ENCODE results near the gene CYGB.

CYGB gene

DNA sequence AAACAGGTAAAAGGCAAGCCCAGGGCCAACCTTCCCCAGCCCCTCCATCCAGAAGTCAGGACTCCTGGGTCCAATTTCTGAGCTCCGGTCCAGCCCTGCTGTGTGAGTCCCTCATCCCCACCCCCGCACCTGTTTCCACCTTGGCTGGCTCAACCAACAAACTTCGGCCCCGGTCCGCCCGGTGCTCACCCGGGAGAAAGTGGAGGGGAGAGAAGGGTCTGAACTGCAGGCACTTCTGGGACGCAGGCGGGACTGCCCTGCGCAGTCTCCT, 36.8 kb downstream of the CYGB start:
- DNase-seq (ENCODE audit: low spot score), result no peak

DNA sequence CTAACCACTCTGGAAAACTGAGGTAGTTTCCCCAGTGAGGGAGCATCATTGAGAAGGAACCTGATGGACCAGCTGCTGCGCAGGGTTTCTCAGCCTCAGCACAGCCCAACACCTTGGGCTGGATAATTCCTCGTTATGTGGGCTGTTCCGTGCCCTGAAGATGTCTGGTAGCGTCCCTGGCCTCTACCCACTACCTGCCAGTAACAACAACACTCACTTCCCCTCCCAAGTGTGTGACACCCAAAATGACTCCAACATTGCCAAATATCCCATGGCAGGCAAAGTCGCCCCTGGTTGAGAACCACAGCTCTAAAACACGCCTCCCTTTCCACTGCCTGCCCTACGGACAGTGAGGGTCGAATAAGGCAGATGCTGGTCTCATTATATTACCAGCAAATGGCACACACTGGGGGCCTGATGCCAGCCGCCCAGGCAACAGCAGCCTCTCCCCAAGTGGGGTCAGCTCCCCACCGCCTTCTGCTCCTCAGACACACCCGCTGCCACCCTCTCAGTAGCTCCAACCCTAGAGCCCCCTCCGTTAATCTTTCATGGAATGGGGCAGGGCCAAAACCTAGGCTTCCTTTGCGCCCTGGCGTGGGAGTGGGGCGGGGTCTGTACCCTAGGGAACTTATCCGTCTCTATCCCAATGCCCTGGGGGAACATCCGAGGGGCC, 37.3 kb downstream of the CYGB start:
- DNase-seq (ENCODE audit: low spot score), result no peak

DNA sequence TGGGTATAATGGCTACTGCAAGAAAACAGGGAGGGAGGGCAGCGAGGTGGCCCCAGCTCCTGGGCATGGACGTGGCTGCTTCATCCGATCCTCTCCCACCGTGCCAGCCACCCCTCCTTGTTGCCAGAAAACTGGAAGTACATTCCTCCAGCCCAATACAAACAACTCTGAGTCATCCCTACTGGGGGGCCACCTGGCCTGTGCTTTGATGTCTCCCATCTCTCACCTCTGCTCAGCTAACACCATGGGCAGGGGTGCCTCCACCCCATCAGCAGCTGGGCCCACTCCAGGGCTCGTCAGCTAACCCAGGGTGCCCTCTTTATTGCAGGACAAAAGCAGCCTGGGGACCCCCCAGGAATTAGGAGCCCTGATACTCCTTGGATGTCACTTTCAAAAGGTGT, 38.2 kb downstream of the CYGB start:
- DNase-seq (ENCODE audit: low spot score), result no peak

DNA sequence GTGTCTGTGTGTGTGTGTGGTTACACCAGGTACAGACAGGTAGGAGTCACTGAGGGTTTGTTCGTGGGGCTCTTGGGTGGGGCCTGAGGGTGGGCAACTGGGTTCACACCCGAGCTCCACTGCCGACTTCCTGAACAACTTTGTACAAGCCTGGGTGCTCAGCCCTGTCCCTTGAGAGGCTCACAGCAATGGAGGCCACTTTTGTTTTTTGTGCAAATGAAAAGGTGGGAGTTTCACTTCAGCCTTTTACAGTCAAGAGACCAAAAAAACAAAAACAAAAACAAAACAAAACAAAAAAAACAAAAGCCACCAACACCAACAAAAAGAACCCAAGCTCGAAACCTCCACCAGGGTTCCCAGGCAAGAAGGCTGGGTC, 38.6 kb downstream of the CYGB start:
- no peak for DNase-seq (ENCODE audit: low spot score)

DNA sequence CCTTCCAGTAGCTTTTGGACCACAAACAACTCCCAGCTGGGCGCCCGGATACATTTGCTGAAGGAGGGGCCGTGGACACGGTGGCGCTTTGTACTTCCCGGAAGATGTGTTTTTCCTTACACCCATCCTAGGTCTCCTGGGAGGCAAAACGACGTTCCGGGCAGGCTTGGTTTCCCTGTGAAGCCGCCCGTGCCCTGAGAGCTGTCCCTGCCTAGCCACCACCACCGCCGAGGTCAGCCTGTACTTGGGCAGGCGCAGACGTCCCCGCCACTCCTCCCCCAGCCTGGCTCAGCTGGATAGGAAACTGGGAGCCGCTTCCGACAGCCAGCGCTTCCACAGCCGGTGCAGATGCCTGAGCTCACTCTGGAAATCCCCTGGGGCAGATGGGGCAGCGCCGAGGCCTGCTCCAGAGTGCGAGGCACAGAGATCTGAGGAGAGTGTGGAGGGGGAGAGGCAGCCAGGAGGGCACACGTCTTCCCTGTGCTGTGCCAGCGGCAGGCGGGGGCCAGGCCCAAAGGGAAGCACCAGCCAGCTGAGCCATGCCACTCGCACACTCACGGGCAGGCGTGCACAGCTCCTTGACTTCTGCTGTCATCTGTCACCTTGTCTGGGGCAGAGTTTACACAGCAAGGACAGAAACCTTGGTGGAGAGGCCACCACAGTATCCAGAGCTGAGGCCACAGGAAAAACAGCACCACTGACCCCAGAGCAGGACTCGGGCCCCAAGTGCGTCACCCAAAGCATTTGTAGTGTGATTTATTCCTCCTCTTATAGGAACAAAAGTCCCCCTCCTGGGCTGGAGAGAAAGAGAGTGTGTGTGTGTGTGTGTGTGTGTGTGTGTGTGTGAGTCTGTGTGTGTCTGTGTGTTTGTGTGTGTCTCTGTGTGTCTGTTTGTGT, 39.3 kb downstream of the CYGB start:
- DNase-seq (ENCODE audit: low spot score), result no peak

DNA sequence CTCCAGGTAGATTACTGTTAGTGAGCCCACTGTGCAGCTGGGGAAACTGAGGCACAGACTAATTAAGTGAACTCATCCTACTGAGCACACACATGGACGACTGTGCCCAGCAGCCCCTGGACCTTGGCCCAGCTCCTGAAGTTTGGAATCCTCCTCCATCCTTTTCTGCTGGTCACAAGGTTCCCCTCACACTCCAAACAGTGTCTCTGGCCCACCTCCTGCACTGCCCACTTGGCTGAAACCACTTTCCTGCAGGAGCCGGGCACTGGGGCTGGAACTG, 39.9 kb downstream of the CYGB start:
- DNase-seq (ENCODE audit: low spot score), result no peak

DNA sequence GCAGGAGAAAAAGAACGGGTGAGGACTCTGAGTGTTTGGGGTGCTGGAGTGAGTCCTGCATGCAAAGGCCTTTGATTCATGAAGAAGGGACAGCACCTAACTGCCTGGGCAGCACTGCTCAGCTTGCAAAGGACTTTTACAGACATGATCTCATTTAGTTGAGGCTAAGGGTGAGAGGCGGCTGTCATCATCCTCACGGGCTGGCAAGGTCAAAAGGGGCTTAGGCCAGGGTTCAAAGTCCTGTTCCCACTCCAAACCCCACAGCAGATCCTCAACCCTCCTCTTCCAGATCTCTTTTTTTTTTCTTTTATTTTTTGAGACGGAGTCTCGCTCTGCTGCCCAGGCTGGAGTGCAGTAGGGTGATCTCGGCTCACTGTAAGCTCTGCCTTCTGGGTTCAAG, 41.0 kb downstream of the CYGB start:
- DNase-seq (ENCODE audit: low spot score), result no peak

DNA sequence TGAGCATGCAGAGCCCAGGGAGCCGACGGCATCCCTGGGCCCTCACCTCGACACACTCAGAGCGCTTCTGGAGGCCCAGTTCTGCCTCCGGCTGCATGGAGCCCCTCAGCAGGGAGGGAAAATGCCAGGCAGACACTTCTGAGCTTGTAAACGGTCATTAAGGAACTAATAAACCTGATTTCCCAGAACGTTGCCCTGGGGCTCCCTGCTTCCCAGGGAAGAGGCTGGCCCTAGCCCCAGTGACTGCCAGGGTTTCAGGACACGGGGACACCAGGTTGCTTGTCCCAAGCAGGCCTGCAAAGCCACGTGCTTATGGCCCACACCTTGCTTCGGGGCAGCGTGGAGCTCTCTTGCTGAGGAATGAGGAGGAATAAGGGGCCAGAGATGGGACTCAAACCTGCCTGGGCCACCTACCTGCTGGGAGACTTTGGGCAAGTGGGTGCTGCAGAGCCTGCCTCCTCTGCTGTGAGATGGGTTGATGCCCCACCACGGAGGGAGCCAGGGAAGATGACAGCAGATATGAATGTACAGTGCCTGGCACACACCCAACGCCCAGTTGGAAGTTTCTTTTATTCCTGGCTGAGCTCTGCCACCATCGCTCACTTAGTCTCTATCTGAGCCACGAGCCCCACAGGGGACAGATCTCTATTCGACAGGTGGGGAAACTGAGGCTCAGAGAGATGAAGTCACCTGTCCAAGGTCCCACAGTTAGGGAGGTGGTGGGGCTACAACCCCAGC, 41.7 kb downstream of the CYGB start:
- no peak for DNase-seq (ENCODE audit: low spot score)

DNA sequence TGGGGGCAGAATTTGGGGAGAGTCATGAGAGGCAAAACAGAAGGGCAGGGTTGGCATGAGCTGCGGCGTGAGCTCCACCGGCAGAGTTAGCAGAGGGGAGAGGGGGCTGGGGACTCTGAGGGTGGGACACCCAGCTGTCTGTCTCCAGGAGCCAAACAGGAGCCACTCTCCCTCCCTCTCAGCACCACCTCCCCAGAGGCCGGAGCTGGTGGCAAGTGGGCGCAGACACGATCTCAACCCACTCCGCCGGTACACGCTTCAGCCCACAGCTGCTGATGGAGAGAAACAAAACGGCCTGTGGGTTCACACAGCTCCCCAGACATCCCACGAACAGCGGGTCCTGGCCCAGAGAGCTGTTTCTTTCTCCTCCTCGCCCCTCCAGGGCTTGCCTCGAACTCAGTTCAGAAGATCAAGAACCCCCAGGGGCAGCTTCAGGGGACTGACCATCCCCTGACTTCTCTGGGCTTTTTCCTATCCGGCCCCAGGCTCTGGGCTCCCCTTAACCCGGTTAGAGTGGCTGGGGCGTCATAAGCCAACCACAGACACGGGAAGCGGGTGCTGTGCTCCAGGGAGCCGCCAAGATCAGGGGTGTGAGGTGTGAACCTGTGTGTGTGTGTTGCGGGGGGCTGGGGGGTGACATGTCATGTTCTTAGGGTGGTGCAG, 43.9 kb downstream of the CYGB start:
- DNase-seq (ENCODE audit: low spot score), result no peak

DNA sequence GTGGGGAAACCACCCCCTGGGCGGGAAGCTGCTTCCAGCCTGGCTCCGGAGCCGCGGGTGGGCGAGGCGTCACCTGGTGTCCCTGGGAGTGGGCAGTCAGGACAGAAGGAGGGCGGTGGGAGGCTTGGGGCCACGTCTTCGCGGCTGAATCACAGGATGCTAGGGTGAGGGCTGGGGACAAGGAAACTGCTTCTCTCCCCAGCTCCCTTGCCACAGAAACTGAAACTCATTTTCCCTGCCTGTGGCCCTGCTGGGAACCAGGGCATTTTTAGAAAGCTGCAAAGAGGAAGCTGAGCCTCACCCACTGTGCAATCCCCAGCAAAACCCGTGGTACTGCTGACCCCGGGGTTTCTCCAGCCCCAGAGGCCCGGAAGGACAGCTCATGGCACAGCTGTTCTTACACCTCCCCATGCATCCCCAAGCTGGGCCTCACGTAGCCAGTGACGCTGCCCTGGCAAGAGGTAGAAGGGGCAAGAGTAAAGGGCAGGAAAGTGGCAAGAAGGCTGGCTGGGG, 44.5 kb downstream of the CYGB start:
- DNase-seq (ENCODE audit: low spot score), result no peak

DNA sequence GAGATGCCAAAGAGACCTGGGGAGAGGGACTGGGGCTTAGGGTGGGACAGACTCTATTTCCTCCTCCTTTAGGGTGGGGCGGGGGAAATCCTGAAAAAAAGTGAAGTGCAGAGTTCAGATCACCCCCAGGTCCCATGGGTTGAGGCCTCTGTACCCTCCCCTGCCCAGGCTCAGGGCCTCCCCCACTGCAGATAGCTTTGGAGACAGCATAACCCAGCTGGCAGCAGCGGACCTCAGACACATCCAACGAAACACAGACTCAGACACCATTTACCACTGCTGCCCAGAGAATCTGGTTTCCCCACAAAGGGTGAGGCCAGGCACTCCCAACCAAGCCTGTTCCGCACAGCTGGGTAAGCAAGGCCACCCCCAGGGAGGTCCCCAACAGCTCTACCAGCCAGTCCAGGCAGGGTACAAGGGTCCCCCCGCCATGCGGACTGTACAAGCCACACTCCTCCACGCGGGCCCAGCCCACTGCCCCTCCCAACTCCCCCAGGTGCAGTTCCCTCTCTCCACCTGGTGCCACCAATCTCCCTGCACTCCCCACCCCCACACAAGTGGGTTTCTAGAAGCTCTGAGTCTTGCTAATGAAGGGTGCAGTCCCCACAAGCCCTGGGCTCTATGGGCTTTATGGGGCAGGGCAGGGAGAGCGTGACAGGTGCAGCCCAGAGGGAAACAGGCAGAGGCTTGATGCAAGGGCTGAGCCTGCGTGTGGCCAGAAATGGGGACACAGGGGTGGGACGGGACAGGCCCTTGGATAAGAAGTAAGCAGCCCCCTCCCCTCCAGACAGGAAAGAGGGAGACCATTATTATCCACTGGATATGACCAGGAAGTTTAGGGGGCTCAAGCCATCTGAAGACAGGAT, 45.2 kb downstream of the CYGB start:
- no peak for DNase-seq (ENCODE audit: low spot score)

DNA sequence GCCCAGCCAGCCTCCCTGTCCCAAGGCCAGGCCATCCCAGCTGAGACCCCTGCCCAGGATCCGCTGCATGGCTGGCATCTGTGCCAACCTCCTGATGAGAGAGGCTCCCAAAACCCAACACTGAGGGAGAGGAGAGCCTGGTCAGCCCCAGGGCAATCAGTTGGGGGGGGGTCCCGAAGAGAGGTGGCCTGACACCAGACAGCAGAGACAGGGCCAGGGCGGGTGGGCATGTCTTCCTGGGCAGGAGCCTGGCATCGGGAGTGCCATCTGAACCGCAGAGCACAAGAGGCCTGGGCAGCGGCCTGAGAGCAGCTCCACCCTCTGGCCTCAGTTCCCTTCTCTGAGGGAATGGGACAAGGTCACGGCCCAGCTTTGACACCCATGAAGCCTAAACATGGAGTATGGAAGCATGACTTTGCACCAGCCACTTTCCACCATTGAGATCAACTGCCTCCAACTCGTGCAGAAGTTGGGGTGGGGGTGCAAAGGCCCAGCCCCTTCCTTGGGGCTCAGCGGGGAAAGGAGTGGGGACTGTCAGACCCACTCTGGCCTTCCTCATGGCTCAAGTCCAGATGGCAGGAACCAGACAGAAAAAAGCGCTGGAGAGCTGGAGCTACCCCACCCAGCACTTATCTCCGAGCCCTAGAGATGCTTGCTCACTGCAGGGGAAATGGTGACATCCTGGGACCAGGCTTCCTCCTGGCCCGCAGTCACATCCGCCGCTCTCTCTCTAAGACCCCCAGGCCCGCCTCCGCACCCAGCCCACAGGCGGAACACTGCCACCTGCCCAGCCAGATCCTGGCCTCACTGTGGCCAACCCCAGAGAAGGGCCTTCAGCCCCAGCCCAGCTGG, 46.0 kb downstream of the CYGB start:
- DNase-seq (ENCODE audit: low spot score), result no peak

DNA sequence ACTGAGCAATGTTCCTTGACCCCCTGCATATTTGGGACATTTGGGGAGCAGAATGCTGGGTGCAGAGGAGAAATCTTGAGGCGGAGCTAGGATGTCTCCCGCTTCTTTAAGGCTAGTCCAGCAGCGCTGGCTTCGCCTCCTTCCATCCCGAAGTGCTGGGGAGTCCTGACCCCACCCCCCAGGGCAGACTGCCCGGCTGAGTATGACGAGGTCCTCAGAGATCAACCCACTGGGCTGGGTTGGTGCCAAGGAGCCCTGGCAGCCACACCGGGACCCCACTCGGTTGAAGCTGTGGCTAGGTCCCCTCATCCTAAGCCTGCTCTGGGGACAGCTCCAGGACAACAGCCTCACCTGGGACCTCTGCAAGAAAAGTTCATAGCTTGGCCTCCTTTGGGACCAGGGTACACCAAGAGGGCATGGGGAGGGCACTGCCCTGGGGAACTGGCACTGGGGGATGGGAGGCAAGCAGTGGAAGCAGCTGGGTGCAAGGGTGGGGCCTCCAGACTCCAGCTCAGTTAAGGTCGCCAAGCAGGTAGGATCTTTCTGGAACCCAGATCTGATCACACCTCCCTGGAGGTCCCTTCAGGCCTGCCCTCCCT, 47.3 kb downstream of the CYGB start:
- DNase-seq (ENCODE audit: low spot score), result no peak

DNA sequence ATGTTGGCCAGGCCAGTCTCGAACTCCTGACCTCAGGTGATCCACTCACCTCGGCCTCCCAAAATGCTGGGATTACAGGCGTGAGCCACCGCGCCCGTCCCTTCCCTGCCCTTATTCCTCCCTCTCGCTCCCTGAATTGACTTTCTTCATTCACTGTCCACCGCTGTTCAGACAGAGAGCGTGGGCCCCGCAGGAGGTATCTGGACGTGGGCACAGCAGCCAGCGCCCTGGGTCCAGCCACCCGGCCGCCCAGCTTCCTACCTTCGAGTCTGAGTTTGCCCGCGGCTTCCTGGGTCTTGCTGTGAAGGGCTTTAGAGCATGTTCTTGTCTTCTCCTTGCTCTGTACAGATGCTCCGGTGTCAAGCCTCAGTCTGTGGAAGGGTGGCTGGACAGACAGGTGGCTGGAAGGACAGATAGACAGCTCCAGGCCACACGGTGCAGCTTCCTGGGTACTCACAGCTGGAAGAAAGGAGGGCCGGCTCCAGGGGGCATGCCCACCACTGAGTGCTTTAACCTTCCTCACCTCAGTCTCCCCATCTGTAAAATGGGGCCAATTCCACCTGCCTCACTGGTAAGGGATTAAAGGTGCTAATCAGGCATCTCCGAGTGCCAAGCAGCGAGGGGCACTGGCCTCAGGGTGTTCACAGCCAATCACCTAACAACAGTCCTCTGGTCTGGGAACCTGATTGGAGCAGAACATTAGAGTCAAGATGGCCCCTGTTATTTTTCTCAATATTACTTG, 49.9 kb downstream of the CYGB start:
- DNase-seq (ENCODE audit: low spot score), result no peak

DNA sequence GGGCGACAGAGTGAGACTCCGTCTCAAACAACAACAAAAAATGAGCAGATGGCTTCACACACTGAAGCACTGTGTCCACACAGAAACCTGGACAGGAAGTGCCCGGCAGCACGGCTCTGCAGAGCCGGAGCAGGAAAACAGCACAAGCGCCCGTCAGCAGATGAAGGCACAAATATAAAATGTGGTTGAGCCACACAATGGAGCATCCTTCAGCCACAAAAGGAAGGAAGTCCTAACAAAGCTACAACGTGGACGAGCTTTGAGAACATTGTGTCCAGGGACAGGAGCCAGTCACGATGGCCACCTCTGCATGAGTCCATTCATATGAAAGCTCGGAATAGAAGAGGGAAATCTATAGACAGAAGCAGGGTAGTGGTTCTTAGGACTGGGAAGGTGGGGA, 51.9 kb downstream of the CYGB start:
- DNase-seq (ENCODE audit: low spot score), result no peak

DNA sequence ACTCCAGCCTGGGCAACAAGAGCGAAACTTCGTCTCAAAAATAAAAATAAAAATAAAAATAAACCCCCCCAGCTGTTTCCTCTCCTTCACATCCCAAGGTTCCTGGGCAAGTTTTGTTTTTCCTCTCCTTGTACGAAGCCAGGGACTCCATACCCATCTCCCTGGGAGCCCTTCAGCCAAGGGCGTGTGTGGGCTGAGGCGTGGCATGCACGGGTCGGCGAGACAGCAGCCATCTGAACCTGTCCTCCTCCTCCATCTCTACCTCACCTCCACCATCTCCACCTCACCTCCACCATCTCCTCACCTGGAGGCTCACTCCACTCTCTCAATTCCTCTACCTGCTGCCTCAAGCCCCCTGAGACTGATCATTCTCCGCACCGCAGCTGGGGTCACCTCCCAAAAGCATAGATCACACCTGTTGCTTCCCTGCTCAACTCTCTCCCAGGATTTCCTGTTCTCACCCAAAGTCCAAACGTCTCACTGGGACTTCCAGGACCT, 53.2 kb downstream of the CYGB start:
- DNase-seq (ENCODE audit: low spot score), result no peak

DNA sequence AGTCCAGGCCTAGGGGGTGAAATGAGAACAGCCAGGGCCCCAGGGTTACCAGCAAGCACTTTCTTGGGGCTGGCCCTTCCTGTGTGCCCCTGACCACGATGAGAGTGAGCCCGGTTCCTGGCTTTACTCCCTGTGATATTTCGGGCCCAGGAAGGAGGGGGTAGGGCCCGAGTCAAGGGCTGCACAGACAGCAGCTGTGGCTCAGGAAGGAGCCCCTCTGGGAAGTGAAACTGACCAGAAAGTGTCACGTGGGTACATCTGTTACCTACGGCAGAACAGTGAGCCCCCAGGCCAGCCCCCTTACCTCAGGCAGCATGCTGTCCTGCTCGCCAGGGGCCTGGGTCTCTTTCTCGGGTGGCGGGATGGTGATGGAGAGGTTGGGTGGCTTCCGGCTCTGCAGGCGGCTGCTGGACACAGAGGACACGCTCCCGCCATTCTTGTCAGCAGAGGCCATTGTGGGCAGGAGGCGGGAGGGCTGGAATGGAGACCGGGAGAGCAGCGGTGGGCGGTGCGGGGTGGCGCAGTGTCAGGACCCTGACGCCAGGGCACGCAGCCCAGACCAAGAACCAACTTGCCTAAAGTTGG, 56.3 kb downstream of the CYGB start:
- DNase-seq (ENCODE audit: low spot score), result no peak

DNA sequence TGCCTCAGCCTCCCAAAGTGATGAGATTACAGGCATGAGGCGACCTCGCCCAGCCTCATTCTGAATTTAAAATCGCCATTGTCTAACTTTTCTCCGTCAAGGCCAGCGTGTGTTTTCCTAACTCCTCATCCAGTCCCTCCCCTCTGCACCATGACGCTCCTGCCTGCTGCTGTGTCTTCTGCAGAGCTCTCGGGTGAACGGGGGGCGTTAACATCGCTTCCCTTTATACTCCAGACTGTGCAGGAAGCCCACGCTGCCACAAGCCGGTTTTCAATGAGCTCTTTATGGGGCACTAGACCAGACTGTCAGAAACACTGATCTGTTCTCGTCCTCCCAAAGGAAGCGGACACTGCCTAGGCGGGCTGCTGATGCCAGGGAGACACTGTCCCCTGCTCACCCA, 56.9 kb downstream of the CYGB start:
- DNase-seq (ENCODE audit: low spot score), result no peak

DNA sequence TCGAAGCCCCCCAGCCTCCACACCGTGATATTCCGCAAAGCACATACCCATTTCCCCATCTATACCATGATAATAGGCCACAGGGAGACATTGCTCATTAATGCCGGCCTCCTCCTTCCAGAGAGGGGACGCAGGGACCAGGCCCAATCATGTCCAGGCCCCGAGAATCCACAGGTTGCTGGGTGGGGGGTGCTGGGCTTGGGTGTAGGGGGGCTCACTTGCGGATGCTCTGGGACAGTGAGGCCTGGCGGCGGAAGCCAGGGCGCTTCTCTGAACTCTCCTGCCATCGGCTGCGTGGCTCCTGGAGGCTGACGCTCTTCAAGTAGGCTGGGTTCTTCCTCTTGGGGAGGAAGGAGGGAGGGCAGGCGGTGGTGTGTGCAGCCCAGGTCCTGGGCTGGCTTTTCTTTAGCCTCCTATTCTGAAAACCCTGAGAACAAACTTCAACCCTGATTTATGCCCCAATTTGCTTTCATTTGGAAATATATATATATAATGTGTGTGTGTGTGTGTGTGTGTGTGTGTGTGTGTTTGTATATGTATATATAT, 57.9 kb downstream of the CYGB start:
- no peak for DNase-seq (ENCODE audit: low spot score)

All from hematopoietic multipotent progenitor cell treated with erythropoietin and hydrocortisone succinate and interleukin-3 and kit ligand, for 17 days (in vitro differentiated cells).